GM21717 (cell line): ENCODE measurements around the gene GMIP.

Source experiments
- ATAC-seq: cut with Tn5 transposase; IDR thresholded peaks from one replicate; pipeline ENCODE4 v1.9.1; 2021; ENCODE audit warnings: mild to moderate bottlenecking, moderate library complexity; ENCODE audit not compliant: unreplicated experiment

The GMIP gene

DNA sequence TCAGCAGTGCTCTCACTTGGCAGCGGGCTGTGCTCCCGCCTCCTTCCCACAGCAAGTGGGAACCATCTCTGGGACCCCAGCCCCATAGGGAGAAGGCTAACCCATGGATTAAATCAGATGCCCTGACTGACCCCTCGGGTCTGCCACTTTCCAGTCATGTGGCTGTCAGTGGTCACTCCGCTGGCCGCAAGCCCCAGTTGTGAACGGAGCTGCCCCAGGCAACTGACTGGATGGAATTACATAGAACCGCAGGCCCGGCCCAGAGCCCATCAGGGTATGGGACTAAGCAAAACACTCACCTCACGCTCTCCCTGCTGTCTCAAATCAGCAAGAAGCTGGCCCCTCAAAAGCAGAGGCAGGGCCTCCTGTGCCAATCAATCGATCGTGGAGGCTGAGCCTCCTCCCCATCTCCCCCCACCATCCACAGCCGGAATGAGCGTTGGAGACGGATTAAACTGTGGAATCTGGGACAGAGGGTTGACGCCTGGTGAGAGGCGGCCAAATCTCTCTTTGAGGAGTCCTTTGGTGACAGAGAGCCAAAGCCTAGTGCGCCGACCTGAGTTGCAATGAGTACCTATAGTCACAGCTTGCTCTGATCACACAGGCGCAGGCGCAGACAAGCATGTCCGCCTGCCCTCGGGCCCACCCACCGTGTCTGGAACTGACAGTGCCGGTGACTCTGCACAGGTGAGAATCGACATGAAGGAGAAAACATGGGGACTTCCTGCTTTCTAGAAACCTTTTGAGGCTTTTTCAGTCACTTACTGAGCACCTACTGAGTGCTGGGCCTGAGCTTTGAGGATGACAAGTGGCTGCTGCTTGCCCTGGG lies 63.7 kb downstream of the GMIP start:
- ATAC-seq, result no peak
